Cardiac fibroblast (primary cell): Measurements from ENCODE around the gene VWA5A.
A peak's percentile ranks its signal among the peaks of the same experiment; 100 is the strongest.
"Not testable (repeated sequence)": the region's sequence is repeated elsewhere in the genome, so short reads cannot be mapped to it uniquely, and the experiment has no call there.

ENCODE experiments used
- DNase-seq, 2 donors: peaks; one replicate each; pipeline versions ENCODE4 v3.0.0 to v3.0.0-alpha.2; 2010; ENCODE audit warnings: low read depth in 2 of 2
- H3K4me3 ChIP-seq, 2 donors: replicated peaks in 1 of 2; 1 replicate in 1 of 2; 2 replicates in 1 of 2; pipeline ENCODE4 v1.5.1; 2011; ENCODE audit warnings: low read depth in 2 of 2, low read length in 2 of 2, mild to moderate bottlenecking in 2 of 2, moderate library complexity in 1 of 2
- CTCF ChIP-seq: IDR thresholded peaks from one replicate; pipeline ENCODE4 v1.5.1; 2011; ENCODE audit warnings: low read depth, mild to moderate bottlenecking, low read length, inconsistent platforms

The VWA5A gene

GRCh38 chr11:124123622-124124021 is 8.4 kb downstream of the VWA5A start:
- no peak overlapping the region for H3K4me3 ChIP-seq
- DNase-seq, result no peak
- TF ChIP-seq CTCF, result no peak

GRCh38 chr11:124127134-124127533 is 11.9 kb downstream of the VWA5A start:
- not testable (repeated sequence) for DNase-seq, H3K4me3 ChIP-seq

- H3K4me3 ChIP-seq, result no peak overlapping the region
- no peak for DNase-seq
- no peak for TF ChIP-seq CTCF
Observed at GRCh38 chr11:124143034-124143433, 27.8 kb downstream of the VWA5A start.

GRCh38 chr11:124147951-124148350 is 32.7 kb downstream of the VWA5A start:
- no peak for TF ChIP-seq CTCF
- H3K4me3 ChIP-seq, result no peak overlapping the region
- no peak for DNase-seq

GRCh38 chr11:124150684-124151083 is 35.4 kb downstream of the VWA5A start:
- H3K4me3 ChIP-seq, result no peak overlapping the region
- DNase-seq, result no peak
- TF ChIP-seq CTCF, result no peak

GRCh38 chr11:124152770-124153407 is 37.6 kb downstream of the VWA5A start:
- H3K4me3 ChIP-seq, result no peak overlapping the region
- peak; percentile 13 for TF ChIP-seq CTCF
- no peak for DNase-seq

GRCh38 chr11:124153821-124154220 is 38.6 kb downstream of the VWA5A start:
- TF ChIP-seq CTCF, result no peak
- no peak overlapping the region for H3K4me3 ChIP-seq
- DNase-seq, result no peak
